Hematopoietic multipotent progenitor cell treated with erythropoietin and hydrocortisone succinate and interleukin-3 and kit ligand, for 17 days (in vitro differentiated cells): Measurements from ENCODE around the gene CEP72.
"Not testable (repeated sequence)": the region's sequence is repeated elsewhere in the genome, so short reads cannot be mapped to it uniquely, and the experiment has no call there.

ENCODE experiments used
- DNase-seq: peaks from one replicate; pipeline ENCODE4 v3.0.0-alpha.2; 2015; ENCODE audit warnings: low spot score

CEP72 gene

DNA sequence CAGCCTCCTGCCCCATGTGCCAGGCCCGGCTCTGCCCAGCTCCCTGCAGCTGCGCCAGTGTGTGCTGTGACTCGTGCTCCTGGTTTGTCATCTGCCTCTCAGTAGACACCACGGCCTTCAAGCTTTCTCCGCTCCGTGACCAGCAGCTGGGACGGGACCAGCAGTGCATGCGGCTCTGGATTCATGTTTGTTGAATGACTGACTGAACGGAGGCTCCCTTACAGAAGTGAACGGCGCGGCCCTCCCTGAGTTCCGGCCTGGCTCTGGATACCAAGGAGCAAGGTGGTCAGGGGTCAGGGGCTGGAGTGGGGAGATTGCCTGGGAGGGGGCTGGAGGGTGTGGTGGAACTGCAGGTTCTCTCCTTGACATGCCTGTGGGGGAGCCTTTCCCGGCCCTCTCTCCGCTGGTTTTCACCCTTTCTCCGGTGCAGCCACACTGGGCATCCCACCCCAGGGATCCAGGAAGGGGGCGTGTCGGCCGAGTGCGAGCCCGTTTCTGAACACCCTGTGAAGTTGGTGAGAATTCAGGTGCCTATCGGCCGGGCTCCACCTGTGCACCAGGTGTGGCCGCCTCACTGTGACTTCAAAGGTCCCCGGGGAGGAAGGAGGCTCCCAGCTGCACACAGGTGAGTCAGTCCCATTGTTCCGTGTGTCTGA lies 11.1 kb upstream of the CEP72 start:
- no peak for DNase-seq

DNA sequence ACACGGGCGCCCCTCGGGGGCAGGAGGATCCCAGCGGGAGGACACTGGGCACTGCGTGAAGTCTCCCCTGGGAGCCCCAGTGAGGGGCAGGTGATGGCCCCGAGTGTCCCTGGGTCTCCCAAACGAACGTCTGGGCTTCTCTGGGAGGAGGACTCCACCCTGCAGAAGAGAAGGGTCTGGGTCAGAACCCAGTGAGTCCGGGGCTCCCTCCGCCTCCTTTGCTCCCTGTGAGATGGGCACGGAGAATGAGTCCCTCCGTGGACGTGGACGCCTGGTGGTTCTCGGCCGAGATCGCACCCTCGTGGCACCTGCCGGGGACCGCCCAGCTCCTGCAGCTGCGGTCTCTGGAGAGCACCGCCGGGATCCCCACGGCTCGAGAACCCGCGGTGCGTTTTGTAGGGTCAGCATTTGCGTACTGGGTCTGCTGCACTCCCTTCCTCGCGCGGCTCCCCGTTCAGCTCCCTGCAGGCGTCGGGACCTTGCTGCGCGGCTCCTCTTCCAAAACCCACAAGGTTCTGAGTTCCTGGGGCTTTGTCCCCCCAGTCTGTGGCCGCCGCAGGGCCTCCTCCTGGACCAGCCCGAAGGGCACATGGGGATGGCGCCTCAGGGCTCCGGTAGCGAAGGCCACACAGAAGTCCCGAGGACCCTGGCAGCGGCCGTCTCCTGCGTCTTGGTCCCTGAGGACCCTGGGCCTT lies 10.2 kb upstream of the CEP72 start:
- DNase-seq: no peak

DNA sequence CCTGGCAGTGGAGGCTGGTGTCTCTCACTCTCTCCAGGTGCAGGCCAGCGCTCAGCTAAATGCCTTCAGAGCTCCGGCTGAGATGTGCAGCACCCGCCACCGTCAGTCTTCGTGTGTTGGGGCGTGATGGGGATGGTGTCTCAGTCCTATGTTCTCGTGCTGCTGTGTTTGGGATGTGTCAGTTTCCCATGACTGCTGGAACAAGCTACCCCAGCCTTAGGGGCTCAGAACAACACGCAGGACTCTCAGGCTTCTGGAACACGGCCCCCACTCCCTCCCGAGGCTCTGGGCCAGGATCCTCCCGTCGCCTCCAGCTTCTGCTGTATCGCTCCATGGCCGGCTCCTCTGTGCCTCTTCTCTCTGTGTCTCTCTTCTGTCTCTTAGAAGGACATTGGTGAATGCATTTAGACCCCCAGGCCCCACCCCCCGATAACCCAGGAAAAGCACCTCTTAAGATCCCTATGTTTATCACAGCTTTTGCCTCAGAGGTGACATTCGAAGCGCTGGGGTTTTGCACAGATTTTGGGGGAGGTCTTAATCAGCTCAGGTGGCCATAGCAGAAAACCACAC lies 9.6 kb upstream of the CEP72 start:
- DNase-seq: no peak

- no peak for DNase-seq
These were observed 8.8 kb upstream of the CEP72 start for GRCh38 chr5:603081-603998.

DNA sequence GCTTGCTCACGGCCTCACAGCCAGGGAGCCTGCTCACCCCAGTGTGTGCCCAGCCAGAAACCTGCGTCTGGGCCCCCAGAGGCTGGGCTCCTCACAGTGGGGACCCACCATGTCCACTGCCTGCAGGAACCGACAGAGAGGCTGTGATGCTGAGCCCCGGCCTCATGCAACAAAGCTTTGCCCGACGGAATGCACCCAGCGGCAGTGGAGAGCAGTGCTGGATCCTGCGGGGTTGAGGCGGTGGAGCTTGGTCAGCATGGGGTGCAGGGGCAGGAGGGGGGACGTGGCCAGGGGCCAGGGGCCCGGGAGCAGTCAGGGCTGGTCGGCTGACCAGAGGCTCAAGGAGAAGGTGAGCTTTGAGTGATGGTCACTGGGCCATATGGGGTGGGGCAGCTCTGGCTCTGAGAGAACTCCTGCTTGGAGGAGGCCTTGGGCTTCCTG lies 7.7 kb upstream of the CEP72 start:
- no peak for DNase-seq

GRCh38 chr5:605090-605489 lies 7.0 kb upstream of the CEP72 start:
- not testable (repeated sequence) for DNase-seq

GRCh38 chr5:606061-606460 lies 6.1 kb upstream of the CEP72 start:
- no peak for DNase-seq

GRCh38 chr5:606526-607399 lies 5.4 kb upstream of the CEP72 start:
- DNase-seq: no peak

DNA sequence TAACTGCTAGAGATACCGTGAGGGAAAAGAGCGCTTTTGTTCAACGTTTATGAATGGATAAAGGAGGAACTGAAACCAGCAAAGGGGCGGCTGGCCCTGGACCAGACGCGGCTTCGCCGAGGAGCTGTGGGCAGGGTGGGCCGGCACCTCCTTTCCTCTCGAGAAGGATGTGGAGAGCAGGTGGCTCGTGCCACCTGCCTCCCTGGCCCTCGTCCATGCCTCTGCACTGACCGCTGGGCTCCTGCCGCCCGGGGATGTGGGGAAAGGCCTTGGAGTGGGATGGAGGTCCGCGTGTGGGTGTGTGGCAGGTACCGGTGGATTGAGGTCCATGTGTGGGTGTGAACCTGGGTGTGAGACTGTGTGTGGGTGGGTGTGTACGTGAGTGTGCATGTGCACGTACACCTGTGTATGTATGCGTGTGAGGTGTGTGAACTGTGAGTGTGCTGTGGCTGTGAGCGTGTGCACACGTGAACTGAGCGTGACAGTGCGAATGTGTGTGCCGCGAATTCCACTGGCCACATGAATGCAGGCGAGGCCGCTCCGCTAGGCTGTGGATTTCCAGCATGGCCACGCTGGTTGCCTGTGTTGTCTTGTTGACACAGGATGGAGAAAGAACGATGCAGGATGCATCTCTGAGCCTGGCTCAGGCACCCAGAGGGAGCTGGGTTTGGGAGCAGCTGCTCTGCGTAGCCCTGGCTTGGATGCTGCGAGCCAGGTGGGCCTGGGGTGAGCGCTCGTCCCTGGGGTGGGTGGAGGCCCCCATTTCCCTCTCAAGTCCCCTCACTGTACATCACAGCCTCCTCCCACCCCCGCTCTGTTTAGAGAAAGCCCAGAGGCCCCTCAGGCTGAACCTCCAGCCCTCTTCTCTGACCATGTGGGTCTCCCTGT lies 4.4 kb upstream of the CEP72 start:
- no peak for DNase-seq

GRCh38 chr5:608429-609370 lies 3.4 kb upstream of the CEP72 start:
- no peak for DNase-seq

DNA sequence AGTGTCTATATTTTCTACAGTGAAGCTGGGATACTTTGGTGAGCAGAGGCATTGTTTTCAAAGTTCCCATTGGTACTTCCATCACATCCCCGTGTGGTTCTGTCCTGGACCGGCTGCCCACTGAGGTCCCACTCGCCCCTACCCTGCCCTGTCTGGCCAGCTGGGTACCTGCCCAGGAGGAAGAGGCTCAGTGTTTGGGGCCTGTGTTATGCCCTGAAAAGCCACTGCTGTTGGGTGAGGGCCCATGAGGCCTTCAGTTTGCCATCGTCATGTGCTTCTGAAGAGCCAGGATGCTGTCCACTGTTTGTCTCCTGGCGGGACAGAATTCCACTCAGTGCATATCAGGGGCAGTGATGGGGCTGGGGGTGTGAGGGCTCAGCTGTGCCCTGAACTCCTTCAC lies 2.6 kb upstream of the CEP72 start:
- DNase-seq: no peak

- DNase-seq: no peak
These were observed 2.0 kb upstream of the CEP72 start for GRCh38 chr5:610011-610743.

- DNase-seq: no peak
These were observed 1.1 kb upstream of the CEP72 start for GRCh38 chr5:610744-611730.

- peak; percentile 8 for DNase-seq
These were observed 621 bp downstream of the CEP72 start for GRCh38 chr5:612498-613424.

GRCh38 chr5:616484-617039 lies 4.4 kb downstream of the CEP72 start:
- no peak for DNase-seq

GRCh38 chr5:617896-618295 lies 5.8 kb downstream of the CEP72 start:
- DNase-seq: no peak
